ENCODE data around the gene DEXI.
"Not testable (repeated sequence)": the region's sequence is repeated elsewhere in the genome, so short reads cannot be mapped to it uniquely, and the experiment has no call there.

DEXI gene

GRCh38 chr16:10941127-10941933, 938 bp downstream of the DEXI start:
- no peak for DNase-seq

GRCh38 chr16:10940501-10941079, 1.7 kb downstream of the DEXI start:
- peak; percentile 44 to 66 for DNase-seq

- DNase-seq = no peak
Observed at GRCh38 chr16:10939649-10940234, 2.5 kb downstream of the DEXI start.

GRCh38 chr16:10938796-10939648, 3.2 kb downstream of the DEXI start:
- no peak for DNase-seq

- DNase-seq = peak in 1 of 2 donors; percentile 26
Observed at GRCh38 chr16:10938321-10938720, 3.9 kb downstream of the DEXI start.

- no peak for DNase-seq
Observed at GRCh38 chr16:10937068-10937859, 5.0 kb downstream of the DEXI start.

GRCh38 chr16:10936272-10936984, 5.8 kb downstream of the DEXI start:
- DNase-seq = no peak

- DNase-seq = no peak
Observed at GRCh38 chr16:10935226-10935915, 6.9 kb downstream of the DEXI start.

- no peak for DNase-seq
Observed at GRCh38 chr16:10934325-10935107, 7.8 kb downstream of the DEXI start.

- DNase-seq = no peak
Observed at GRCh38 chr16:10933865-10934264, 8.4 kb downstream of the DEXI start.

- no peak for DNase-seq
Observed at GRCh38 chr16:10932959-10933710, 9.1 kb downstream of the DEXI start.

GRCh38 chr16:10931977-10932632, 10.2 kb downstream of the DEXI start:
- DNase-seq = no peak

- no peak for DNase-seq
Observed at GRCh38 chr16:10931134-10931533, 11.1 kb downstream of the DEXI start.

- DNase-seq = no peak
Observed at GRCh38 chr16:10930755-10931093, 11.5 kb downstream of the DEXI start.

GRCh38 chr16:10929853-10930754, 12.2 kb downstream of the DEXI start:
- DNase-seq = no peak

- not testable (repeated sequence) for DNase-seq
Observed at GRCh38 chr16:10929097-10929496, 13.2 kb downstream of the DEXI start.

- no peak for DNase-seq
Observed at GRCh38 chr16:10927497-10928112, 14.7 kb downstream of the DEXI start.

Data from inflammatory macrophage (primary cell).